AG20443 (cell line): Measurements from ENCODE around the gene EMILIN2.
"Not testable (repeated sequence)": the region's sequence is repeated elsewhere in the genome, so short reads cannot be mapped to it uniquely, and the experiment has no call there.

Experiments used
- DNase-seq: peaks from one replicate; pipeline ENCODE4 v3.0.0; 2012; ENCODE audit warnings: low spot score, mixed read lengths

Gene EMILIN2

DNA sequence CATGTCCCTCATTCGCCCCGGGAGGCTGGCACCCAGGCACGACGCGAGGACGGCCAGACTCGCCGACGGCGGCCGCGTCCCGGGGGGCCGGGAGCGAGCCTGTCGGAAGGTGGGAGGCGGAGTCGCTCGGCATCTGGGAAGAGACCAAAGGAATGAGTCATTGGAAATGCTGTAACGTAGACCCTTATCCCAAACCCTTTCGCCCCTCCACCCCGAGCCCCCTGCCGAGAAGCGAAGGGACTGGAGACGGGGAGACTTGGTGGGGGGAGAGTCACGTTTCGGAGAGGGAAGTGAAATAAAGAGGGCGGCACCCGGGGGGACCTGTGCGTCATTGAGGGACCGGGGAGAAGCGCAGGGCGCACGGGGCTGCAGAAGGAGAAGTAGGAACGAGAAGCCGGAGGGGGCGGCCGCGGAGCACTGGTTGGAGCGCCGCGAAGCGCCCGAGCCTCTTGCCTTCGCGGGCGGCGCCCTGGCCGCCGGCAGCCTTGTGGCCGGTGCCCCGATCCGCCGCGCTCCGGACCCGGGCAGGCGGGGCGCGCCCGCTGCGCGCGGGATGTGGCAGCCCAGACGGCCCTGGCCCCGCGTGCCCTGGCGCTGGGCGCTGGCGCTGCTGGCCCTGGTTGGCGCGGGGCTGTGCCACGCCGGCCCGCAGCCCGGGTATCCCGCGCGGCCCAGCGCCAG lies at the start of gene EMILIN2:
TSS of gene EMILIN2 (plus strand) at position 371 of the 681 bp plus-strand sequence. CDS start at position 554, 183 bp downstream.
- peak; percentile 75 for DNase-seq

DNA sequence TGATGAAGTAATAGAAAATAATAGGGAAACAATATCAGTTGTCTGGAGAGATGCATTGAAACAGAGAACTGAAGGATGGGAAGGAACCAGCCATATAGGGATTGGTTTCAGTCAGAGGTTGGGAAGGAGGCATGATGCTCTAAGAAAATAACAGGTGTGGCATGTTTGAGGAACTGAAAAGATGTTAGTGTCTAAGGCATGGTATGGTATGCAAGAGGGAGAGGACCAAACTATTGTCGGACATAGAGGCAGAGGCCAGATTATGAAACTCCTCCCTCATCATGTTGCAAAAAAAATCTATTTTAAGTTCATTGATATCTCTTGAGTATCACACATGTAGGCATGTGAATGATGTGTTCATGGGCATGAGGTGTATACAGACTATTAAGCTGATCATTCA lies 48.9 kb upstream of the EMILIN2 start:
- DNase-seq: no peak

DNA sequence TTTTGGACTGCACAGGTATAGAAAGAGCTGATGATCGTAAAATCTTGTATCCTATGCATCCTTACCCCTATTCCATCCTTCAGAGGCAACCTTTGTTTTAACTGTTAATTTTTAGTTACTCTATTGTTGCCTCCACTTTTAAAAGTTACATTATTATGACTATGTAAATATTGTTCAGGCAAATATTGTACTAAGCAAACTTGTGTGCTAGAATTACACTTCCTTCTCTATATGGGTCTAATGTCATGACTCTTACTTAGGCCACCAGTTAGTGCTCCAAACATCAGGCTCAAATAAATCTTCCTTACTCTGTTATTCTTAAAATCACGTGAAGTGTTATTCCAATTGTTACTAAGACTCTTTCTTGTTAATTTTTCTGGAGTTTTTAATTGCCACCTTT lies 47.4 kb upstream of the EMILIN2 start:
- DNase-seq: no peak

DNA sequence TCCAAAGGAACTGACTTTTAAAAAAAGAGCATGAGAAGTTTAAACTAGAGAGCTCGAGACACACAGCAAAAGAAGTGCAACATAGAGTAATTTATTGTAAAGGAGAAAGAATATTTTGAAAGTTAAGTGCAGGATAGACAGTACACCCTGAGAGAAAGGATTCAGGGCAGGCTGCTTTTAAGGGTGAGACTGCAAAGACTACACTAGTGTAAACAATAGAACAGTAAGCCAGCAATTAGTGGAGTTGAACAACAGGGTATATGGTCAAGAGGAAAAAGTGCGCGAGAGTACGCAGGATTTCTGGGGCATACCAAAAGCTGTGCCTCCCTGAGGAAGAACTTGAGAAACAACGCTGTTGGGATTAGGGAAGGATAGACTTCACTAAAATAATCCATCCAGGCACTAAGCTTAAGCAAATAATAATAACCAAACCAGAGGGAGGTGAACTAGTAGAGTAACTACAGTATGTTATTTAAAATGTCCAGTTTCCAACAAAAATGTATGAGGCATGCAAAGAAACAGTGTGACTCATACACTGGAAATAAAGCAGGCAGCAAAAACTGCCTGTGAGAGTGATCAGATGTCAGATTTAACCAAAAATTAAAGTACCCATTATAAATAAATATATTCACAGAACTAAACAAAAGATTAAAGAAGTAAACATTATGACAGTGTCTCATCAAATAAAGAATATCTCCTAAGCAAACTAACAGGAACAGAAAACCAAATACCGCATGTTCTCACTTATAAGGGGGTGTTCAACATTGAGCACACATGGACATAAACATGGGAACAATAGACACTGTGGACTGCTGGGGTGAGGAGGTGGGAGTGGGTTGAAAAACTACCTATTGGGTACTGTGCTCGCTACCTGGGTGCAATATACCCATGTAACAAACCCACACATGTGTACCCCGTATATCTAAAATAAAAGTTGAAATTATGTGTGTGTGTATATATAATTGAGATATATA lies 40.5 kb upstream of the EMILIN2 start:
- DNase-seq: peak; percentile 40

DNA sequence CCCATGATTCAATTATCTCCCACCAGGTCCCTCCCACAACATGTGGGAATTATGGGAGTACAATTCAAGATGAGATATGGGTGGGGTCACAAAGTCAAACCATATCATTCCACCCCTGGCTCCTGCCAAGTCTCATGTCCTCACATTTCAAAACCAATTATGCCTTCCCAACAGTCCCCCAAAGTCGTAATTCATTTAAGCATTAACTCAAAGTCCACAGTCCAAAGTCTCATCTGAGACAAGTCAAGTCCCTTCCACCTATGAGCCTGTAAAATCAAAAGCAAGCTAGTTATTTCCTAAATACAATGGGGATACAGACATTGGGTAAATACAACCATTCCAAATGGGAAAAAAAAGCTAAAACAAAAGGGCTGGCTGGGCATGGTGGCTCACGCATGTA lies 38.2 kb upstream of the EMILIN2 start:
- DNase-seq: not testable (repeated sequence)

DNA sequence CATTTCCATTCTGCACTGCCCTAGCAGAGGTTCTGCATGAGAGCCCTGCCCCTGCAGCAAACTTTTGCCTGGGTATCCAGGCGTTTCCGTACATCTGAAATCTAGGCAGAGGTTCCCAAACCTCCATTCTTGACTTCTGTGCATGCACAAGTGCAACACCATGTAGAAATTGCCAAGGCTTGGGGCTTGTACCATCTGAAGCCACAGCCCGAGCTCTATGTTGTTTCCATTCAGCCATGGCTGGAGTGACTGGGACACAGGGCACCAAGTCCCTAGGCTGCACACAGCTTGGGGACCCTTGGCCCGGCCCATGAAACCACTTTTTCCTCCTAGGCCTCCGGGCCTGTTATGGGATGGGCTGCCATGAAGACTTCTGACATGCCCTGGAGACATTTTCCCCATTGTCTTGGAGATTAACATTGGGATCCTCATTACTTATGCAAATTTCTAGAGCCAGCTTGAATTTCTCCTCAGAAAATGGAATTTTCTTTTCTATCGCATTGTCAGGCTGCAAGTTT lies 37.1 kb upstream of the EMILIN2 start:
- not testable (repeated sequence) for DNase-seq

DNA sequence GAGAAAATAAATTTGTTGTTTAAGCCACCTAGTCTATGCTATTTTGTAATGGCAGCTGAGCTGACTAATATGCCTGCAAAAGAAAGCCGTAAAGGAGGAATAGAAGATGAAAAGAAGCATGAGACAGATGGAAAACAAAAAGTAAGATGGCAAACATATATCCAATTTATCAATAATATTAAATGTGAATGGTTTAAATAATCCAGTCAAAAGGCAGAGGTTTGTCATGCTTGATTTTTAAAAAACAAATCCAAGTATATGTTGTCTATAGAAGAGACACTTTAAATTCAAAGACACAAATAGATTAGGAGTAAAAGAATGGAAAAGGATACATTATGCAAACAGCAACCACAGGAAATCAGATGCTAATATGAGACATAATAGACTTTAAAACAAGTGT lies 35.4 kb upstream of the EMILIN2 start:
- DNase-seq: no peak

DNA sequence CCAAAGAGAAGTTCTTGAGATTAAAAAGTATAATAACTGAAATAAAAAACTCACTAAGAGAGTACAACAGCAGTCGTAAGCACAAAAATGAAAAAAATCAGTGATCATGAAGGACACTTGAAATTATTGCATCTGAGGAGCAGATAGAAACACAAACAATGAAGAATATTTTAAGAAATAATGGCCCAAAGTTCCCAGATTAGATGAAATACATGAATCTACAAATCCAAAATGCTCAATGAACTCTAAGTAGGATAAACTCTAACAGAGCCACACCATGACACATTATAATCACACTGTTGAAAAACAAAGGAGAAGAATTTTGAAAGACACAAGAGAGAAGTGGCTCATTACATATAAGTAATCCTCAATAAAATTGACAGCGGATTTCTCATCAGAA lies 31.9 kb upstream of the EMILIN2 start:
- no peak for DNase-seq

DNA sequence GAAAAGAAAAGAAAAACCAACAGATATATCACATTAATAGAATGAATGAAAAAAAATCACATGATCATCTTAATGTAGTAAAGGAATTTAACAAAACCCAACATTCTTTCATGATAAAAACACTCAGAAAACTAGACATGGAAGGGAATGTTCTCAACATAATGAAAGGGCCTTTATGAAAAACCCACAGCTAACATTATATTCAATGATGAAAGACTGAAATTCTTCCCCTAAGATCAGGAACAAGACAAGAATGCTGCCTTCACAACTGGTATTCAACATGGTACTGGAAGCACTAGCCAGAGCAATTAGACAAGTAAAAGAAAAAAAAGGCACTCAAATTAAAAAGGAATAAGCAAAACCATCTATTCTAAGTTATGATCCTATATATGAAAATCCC lies 28.5 kb upstream of the EMILIN2 start:
- no peak for DNase-seq

DNA sequence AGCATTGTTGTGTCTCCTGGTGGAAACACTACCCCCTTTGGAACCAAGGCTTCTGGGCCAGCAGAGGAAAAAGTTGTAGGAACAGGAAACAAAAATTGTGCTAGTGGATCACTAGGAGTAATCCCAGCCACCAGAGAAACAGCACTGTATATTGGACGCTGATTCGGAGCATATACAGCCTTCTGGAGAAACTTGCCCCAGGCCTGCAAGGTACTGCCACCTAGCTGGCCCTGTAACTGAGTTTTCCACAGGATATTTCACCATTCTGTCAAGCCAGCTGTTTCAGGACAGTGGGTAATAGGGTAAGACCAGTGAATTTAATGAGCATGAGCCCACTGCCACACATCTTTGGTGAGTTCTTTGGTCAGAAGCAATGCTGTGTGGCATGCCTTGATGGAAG lies 25.1 kb upstream of the EMILIN2 start:
- DNase-seq: no peak

DNA sequence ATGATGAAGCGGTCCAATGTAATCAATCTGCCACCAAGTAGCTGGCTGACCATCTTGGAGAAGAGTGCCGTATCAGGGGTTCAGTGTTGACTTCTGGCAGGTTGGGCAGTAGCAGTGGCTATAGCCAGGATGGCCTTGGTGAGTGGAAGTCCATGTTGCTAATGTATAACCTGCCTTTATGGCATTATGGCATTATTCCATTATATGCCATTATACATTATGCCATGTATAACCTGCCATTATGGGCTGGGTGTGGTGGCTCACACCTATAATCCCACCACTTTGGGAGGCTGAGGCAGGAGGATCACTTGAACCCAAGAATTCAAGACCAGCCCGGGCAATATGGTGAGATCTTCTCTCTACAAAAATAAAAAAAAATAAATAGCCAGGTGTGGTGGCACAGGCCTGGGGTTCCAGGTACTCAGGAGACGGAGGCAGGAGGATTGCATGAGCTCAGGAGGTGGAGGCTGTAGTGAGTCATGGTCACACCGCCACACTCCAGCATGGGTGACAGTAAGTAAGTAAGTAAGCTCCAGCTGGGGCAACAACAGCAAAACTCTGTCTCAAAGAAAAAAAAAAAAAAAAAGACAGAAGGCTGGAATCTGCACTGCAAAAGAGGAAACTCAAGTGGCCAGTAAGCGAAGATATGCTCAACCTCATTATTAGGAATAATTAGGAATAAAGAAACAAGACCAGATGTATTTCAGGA lies 24.4 kb upstream of the EMILIN2 start:
- DNase-seq: no peak

DNA sequence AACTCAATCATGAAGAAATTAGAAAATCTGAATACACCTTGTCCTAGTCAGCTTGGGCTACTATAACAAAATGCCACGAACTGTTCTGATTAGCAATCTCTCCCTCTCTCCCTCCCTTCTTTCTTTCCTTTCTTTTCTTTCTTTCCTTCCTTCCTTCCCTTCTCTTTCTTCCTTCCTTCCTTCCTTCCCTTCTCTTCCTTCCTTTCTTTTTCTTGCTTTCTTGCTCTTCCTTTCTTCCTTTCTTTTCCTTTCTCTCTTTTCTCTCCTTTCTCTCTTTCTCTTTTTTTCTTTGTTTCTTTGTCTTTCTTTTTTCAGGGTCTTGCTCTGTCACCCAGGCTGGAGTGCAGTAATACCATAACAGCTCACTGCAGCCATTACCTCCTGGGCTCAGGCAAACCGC lies 23.6 kb upstream of the EMILIN2 start:
- no peak for DNase-seq

DNA sequence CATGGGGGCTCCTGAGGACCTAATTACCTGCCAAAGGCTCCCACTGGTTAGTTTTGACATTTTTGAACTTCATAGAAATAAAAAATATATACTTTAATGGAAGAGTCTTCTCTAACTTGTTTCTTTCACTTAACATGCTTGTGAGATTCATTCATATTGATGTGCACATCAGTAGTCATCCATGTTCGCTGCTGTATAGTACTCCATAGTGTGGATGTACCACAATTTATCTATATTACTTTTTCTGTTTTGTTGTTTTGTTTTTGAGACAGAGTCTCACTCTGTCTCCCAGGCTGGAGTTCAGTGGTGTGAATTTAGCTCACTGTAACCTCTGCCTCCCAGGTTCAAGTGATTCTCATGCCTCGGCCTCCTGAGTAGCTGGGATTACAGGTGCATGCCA lies 22.8 kb upstream of the EMILIN2 start:
- no peak for DNase-seq

DNA sequence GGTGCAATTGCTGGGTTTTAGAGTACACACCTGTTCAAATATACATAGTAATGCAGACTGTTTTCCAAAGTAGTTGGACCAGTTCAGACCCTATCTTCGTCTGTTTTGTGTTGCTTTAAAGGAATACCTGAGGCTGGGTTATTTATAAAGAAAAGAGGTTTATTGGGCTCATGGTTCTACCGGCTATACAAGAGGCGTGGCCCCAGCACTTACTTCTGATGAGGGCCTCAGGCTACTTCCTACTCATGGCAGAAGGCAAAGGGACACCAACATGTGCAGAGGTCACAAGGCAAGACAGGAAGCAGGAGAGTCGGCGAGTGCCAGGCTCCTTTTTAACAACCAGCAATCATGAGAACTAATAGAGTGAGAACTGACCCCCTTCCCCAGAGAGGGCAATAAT lies 21.9 kb upstream of the EMILIN2 start:
- no peak for DNase-seq

DNA sequence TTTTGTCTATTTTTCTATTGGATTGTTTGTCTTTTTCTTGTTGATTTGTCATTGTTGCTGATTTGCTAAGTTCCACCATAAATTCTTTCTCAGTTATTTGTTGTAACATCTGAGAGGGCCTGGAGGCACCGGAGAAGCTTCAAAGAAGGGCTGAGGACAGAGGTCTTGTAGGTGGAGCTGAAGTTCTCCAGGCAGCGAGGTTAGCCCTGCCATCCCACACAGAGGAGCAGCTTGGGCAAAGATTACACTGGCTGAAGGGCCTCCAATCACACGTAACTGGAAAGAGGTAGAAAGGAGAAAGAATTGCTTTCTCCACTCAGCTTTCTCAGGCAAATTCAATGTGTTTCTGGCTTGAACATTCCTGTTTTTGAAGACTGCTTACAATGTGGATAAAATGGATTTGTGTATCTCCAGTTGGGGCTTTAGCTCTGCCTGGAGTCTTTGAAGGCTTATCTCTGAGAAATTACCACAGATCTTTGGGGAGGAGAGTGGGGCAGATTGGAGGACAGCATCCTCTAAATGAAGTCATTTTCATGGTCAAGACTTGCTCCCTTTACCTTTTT lies 21.1 kb upstream of the EMILIN2 start:
- DNase-seq: no peak

DNA sequence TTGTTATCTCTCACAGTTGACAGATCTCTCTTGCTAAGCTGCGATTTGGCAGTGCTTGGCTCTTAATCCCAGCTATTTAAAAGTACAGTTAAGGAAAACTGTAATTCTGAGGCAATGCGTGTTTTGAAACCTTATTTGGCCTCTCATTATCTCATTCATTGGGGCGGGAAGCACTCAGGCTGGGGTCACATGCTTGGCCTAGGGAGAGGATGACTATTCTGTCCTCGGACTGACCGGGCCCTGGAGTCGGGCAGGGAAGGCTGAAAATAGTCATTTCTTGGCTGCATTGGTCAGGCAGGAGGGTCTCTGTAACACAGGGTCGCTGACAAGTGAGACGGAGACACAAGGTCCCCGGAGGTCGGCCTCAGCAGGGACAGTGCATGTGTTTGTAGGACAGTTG lies 20.2 kb upstream of the EMILIN2 start:
- peak; percentile 77 for DNase-seq

DNA sequence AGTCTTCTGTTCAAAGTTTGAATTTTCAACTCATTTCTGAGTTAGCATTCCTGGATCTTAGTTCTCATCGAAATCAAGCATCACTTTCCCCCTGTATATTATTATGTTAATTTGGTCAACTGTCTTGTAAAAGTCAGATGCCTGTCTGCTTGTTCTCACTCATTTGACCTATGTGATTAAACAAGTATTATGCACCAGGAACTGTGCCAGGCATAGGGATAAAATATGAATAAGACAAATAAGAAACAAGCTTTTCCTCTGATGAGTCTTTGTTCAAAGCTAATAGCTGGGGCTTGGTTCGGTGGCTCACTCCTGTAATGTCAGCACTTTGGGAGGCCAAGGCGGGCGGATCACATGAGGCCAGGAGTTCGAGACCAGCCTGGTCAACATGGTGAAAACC lies 19.7 kb upstream of the EMILIN2 start:
- no peak for DNase-seq

DNA sequence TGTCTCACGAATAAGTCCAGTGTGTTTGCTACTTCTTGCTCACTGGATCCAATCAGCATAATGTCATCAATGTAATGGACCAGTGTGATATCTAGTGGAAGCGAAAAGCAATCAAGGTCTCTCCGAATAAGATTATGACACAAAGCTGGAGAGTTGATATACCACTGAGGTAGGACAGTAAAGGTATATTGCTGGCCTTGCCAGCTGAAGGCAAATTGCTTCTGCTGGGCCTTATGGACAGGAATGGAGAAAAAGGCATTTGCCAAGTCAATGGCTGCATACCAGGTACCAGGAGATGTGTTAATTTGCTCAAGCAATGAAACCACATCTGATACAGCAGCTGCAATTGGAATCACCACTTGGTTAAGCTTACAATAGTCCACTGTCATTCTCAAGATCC lies 10.7 kb upstream of the EMILIN2 start:
- not testable (repeated sequence) for DNase-seq

DNA sequence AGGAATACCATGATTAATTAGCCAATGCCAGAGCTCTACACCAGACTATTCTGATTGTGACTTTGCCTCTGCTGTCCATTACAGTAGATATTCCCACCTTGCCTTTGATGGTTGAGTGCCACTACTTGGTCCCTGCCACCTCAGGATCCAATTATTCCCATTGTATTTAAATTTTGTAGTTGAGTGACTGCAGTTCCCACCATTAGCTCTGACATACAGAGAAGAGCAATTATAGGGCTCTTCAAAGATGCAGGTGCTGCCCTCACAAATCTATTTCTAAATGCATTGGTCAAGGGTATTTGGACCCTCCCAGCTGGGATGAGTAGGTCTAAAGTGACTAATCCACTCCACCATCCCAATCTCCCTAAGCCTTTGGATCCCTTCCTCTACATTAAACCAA lies 9.5 kb upstream of the EMILIN2 start:
- not testable (repeated sequence) for DNase-seq

DNA sequence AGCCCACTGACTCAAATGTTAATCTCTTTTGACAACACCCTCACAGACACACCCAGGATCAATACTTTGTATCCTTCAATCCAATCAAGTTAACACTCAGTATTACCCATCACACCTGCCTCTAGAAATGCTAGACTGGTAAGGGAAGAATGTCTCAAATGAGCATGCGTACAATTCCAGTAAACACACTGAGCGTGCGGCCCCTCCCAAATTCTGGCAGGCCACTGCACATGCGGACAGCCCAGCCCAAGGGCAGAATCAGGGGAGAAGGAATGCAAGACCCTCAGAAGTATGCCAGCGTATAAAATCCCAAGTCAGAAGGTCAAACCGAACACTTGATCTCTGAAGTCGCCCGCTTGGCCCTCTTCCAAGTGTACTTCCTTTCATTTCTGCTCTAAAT lies 7.6 kb upstream of the EMILIN2 start:
- DNase-seq: no peak

DNA sequence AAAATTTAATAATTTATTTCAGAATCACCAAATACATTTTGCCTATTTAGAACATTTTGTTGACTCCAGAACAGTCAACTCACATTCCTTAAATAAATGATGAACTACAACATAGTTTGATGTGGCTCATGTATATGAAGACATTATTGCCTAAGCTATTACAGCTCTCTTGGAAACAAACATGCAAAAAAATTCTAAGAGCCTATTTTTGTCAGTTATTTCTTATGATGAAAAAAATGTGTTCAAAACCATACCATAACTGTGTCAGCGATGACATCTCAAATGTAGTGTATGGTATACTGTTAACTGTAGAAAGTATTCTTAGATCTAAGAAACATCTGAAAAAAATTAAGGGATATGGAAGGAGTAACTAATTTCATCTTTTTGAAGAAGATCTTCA lies 6.3 kb upstream of the EMILIN2 start:
- DNase-seq: no peak

DNA sequence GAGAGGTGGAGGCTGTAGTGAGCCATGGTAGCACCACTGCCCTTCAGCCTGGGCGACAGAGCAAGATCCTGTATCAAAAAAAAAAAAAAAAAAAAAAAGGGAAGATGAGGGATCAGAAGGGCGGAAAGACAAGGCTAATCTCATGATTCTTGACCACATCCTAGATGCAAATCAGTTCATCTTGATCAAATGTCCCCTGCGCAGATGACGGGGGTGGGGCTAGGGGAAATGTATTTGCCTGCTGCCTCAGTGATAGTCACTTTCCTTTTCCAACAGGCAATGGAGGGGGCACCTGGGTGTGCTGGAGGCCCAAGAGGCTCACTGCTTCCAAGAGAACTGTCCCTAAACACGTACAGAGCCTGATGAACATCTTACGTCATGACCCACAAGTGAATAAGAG lies 3.7 kb upstream of the EMILIN2 start:
- no peak for DNase-seq
